NB4 (cell line): ENCODE measurements around the gene EIF4A3.

Experiments used
- POLR2A ChIP-seq: IDR thresholded peaks from 2 replicates; pipeline ENCODE4 v1.6.1; 2011; ENCODE audit warnings: mild to moderate bottlenecking; ENCODE audit not compliant: insufficient read length; ENCODE audit errors: extremely low read depth
- TF ChIP-seq, protein P1 (sequence below): IDR thresholded peaks from one replicate; pipeline ENCODE4 v1.5.1; 2012; ENCODE audit warnings: low read depth, low read length

- no peak for TF ChIP-seq POLR2A
- TF ChIP-seq, protein P1, sequence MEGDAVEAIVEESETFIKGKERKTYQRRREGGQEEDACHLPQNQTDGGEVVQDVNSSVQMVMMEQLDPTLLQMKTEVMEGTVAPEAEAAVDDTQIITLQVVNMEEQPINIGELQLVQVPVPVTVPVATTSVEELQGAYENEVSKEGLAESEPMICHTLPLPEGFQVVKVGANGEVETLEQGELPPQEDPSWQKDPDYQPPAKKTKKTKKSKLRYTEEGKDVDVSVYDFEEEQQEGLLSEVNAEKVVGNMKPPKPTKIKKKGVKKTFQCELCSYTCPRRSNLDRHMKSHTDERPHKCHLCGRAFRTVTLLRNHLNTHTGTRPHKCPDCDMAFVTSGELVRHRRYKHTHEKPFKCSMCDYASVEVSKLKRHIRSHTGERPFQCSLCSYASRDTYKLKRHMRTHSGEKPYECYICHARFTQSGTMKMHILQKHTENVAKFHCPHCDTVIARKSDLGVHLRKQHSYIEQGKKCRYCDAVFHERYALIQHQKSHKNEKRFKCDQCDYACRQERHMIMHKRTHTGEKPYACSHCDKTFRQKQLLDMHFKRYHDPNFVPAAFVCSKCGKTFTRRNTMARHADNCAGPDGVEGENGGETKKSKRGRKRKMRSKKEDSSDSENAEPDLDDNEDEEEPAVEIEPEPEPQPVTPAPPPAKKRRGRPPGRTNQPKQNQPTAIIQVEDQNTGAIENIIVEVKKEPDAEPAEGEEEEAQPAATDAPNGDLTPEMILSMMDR = no peak
Measured at GRCh38 chr17:80091376-80091775, 55.6 kb downstream of the EIF4A3 start.
